GM12873 (cell line): Measurements from ENCODE around the gene ATP1B1.

Experiments
- CTCF ChIP-seq: IDR thresholded peaks from 2 replicates; pipeline ENCODE4 v1.5.1; 2012; ENCODE audit warnings: low read depth, mild to moderate bottlenecking, moderate library complexity, low read length, control low read depth; ENCODE audit not compliant: insufficient read depth; ENCODE audit errors: missing control alignments

ATP1B1 gene

DNA sequence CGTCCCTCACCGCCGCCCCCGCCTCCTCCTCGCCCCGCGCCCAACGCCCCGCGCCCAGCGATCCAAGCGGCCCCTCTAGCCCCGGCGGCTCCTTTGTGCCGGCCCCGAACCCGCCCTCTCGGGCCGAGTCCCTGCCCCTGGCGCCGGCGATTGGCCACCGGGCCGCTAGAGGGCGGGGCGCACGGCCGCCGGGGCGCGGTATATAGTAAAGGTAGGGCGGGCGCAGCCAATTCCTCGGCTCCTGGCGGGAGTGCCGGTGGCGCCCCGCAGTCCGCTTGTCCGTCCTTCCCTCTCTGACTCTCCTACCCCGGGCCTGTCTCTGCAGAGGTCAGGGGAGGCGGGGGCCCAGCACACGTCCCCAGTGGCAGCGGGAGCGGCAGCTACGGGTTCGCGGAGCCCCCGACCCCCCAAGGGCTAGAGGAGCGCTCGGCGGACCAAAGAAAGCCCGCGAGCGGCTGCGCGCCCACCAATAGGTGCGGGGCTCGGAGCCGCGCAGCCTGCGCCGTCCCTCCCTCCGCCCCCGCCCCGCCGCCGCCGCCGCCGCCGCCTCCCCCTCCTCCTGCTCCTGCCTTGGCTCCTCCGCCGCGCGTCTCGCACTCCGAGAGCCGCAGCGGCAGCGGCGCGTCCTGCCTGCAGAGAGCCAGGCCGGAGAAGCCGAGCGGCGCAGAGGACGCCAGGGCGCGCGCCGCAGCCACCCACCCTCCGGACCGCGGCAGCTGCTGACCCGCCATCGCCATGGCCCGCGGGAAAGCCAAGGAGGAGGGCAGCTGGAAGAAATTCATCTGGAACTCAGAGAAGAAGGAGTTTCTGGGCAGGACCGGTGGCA lies at the start of gene ATP1B1:
ATP1B1 (plus strand) TSS at position 596 of the 826 bp plus-strand sequence; CDS start at position 736, 140 bp downstream.
- peak; percentile 35 for TF ChIP-seq CTCF

GRCh38 chr1:169059421-169059820 lies 47.1 kb upstream of the ATP1B1 start:
- no peak for TF ChIP-seq CTCF

DNA sequence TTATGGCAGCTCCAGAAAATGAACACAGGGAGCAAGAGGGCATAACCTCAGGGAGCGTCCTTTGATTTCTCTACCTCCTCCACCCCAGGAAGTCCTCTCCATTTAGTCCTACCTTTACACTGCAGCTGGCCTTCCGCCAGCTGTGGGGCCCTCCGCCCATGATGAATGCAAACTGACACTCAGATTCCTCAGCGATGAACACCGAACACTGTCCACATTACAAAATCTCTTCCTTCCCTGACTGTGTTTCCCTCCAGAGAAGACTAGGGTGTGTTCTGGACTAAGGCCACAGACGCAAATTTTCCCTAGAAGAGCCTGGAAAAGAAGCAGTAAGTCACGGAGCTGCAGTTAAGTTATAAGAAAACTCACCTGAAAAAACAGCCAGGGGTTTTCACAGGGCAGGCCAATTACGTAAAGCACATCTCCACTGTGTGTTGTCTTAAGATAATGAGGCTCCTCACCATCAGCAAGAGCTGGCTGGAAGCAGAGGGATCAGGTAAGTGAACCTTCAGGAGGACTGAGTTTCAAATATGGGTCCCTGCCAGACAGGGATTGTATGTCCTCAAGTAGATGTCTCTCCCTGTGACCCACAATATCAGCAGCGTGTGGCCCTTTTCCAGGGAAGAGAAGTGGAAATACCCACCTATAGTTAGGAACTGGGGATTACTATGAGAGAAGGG lies 46.3 kb upstream of the ATP1B1 start:
- TF ChIP-seq CTCF, result no peak

DNA sequence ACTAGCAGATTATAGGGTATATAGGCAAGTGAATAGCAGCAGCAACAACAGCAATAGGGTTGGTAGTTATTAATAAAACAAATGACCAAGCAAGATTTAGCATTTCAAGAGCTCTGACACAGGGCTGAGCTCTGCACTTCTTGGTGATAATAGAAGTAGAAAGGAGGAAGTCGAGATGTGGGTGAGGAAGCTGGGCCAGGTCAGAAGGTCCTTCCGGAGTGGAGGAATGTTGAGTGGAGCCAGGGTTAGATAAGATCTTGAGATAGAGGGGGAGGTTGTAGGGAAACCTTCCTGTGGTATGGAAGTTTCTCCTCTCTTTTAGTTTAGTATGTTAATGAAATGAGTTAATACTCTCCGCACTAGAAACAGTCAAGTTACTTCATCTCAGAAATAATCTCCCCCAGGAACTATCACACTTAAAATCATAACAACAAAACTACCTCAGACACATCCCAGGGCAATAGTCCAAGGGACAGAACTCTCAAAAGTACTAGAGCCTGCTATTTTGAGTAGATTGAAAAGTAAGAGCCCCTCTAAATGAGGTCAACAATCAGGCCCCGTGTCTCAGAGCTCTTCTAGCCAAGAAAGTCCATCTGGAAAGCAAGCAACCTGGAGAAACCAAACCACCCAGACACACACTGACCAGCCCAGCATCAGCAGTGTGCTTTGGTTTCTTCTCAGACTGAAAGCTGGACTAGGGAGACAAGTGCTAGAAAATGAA lies 45.4 kb upstream of the ATP1B1 start:
- TF ChIP-seq CTCF, result no peak

- TF ChIP-seq CTCF, result no peak
Observed at GRCh38 chr1:169062152-169062551, 44.3 kb upstream of the ATP1B1 start.

- no peak for TF ChIP-seq CTCF
Observed at GRCh38 chr1:169064103-169064502, 42.4 kb upstream of the ATP1B1 start.

DNA sequence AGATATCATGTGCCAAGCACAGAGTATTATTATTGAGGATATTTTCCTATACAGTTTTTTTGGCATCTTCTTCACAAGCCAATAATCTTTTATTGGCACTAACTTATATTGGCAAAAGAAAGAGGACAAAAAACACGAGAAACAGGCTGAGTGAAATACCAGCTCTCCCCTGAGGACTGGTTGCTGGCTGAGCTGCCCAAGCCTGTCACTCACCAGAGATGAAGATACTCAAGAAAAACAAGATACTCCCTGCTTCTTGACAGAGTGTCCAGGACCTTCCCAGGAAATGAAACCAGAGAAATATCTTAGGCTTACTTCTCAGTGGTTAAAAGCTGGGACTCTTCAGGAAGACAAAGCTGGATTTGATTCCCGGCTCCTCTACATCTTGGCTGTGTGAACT lies 35.9 kb upstream of the ATP1B1 start:
- no peak for TF ChIP-seq CTCF
